ENCODE results near the gene ZNF592. TPM values are rescaled to one million over a fixed set of nuclear protein-coding genes. Genes with fewer than 3 reads are reported as not detected.
"Not testable (repeated sequence)": the region's sequence is repeated elsewhere in the genome, so short reads cannot be mapped to it uniquely, and the experiment has no call there.

Gene ZNF592
- polyA plus RNA-seq, 1 donor: 24.3 TPM

GRCh38 chr15:84747416-84748273 lies 747 bp upstream of the ZNF592 start:
- peaks cover 22% of the 10 kb centered on the region for H3K4me1 ChIP-seq (ENCODE audit: control insufficient read depth, insufficient read depth, low read length)
- no peaks in the 10 kb centered on the region for H3K27me3 ChIP-seq (ENCODE audit: control insufficient read depth, insufficient read depth, low read length)
- no peaks in the 10 kb centered on the region for H3K36me3 ChIP-seq (ENCODE audit: control insufficient read depth, insufficient read depth, low read length)
- peak overlapping the region; percentile 83 for H3K4me3 ChIP-seq (ENCODE audit: low read length)
- peak; percentile 73 to 91 for DNase-seq
- no CpG with 5 or more reads among the region's 46 CpGs for whole genome bisulfite sequencing (ENCODE audit: insufficient coverage, low lambda C conversion rate)
- no peaks in the 10 kb centered on the region for H3K9me3 ChIP-seq (ENCODE audit: control insufficient read depth, low read depth, low read length)
- peak overlapping the region; percentile 100 for H3K27ac ChIP-seq (ENCODE audit: low read length)

DNA sequence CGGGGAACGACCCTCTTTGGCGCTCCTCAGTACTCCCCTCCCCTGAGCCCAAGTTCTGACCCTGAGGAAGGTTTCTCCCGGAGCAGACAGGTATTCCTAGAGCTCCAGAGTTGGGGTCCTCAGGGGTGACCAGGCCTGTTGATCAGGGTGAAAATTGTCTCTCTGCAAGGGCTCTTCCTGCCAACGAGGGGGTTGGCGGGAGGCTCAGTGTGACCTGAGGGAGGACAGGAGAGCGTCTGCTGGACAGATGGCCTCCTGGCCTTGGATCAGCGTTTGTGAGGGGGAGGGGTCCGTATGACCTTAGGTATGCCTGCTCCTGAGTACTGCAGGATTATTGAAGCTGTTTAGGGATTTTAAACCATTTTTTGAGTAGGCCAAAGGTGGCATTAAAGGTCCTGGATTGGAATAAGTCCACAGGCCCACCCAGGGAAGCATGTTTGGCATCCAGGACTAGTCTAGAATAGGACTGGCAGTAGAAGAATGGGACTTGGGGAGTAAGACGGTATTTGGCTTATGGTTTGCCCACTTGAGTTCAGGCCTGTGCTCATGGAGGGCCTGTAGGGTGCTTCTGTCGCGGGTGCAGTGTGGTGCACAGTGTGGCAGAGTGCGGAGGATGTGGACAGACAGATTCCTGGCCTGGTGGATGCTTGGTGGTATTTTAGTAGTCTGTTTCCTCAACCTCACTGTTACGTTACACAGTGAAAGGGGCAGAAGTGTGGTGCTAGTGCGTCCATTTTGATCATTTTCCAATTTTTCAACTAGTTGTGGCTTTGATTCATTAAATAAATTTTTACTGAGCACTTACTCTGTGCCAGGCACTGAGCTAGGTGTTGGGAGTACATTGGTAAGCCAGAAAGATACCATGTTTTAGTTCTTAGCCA lies 959 bp downstream of the ZNF592 start:
- Histone ChIP-seq H3K27me3 (ENCODE audit: control insufficient read depth, insufficient read depth, low read length) (no peaks in the 10 kb centered on the region), H3K4me3 (ENCODE audit: low read length) (peak overlapping the region; percentile 91), H3K4me1 (ENCODE audit: control insufficient read depth, insufficient read depth, low read length) (peaks cover 36% of the 10 kb centered on the region), H3K36me3 (ENCODE audit: control insufficient read depth, insufficient read depth, low read length) (no peaks in the 10 kb centered on the region), H3K27ac (ENCODE audit: low read length) (peak overlapping the region; percentile 87), H3K9me3 (ENCODE audit: control insufficient read depth, low read depth, low read length) (no peaks in the 10 kb centered on the region)
- WGBS (ENCODE audit: insufficient coverage, low lambda C conversion rate): no CpG with 5 or more reads among the region's 15 CpGs
- DNase-seq: peak in 1 of 2 donors; percentile 60

- Histone ChIP-seq H3K27me3 (ENCODE audit: control insufficient read depth, insufficient read depth, low read length) (no peaks in the 10 kb centered on the region), H3K4me3 (ENCODE audit: low read length) (peak overlapping the region; percentile 0), H3K9me3 (ENCODE audit: control insufficient read depth, low read depth, low read length) (no peaks in the 10 kb centered on the region), H3K4me1 (ENCODE audit: control insufficient read depth, insufficient read depth, low read length) (peaks cover 44% of the 10 kb centered on the region), H3K36me3 (ENCODE audit: control insufficient read depth, insufficient read depth, low read length) (no peaks in the 10 kb centered on the region), H3K27ac (ENCODE audit: low read length) (peak overlapping the region; percentile 14)
- DNase-seq: peak in 1 of 2 donors; percentile 51
- 13% methylated on average over 2 of the region's 2 CpGs for WGBS (ENCODE audit: insufficient coverage, low lambda C conversion rate)
These were observed 2.2 kb downstream of the ZNF592 start for GRCh38 chr15:84750583-84751092.

- H3K4me1 ChIP-seq (ENCODE audit: control insufficient read depth, insufficient read depth, low read length): peaks cover 45% of the 10 kb centered on the region
- H3K36me3 ChIP-seq (ENCODE audit: control insufficient read depth, insufficient read depth, low read length); DNase-seq; H3K27ac ChIP-seq (ENCODE audit: low read length); H3K9me3 ChIP-seq (ENCODE audit: control insufficient read depth, low read depth, low read length); H3K27me3 ChIP-seq (ENCODE audit: control insufficient read depth, insufficient read depth, low read length); H3K4me3 ChIP-seq (ENCODE audit: low read length): not testable (repeated sequence)
- no CpG with 5 or more reads among the region's 6 CpGs for WGBS (ENCODE audit: insufficient coverage, low lambda C conversion rate)
These were observed 3.3 kb downstream of the ZNF592 start for GRCh38 chr15:84751721-84752120.

GRCh38 chr15:84752195-84752594 lies 3.8 kb downstream of the ZNF592 start:
- no CpG with 5 or more reads among the region's 1 CpG for WGBS (ENCODE audit: insufficient coverage, low lambda C conversion rate)
- Histone ChIP-seq H3K27me3 (ENCODE audit: control insufficient read depth, insufficient read depth, low read length) (no peaks in the 10 kb centered on the region), H3K9me3 (ENCODE audit: control insufficient read depth, low read depth, low read length) (no peaks in the 10 kb centered on the region), H3K4me1 (ENCODE audit: control insufficient read depth, insufficient read depth, low read length) (peaks cover 45% of the 10 kb centered on the region), H3K4me3 (ENCODE audit: low read length) (no peak overlapping the region), H3K36me3 (ENCODE audit: control insufficient read depth, insufficient read depth, low read length) (no peaks in the 10 kb centered on the region), H3K27ac (ENCODE audit: low read length) (no peak overlapping the region)
- DNase-seq: no peak

GRCh38 chr15:84752700-84753099 lies 4.3 kb downstream of the ZNF592 start:
- H3K4me1 ChIP-seq (ENCODE audit: control insufficient read depth, insufficient read depth, low read length): peaks cover 45% of the 10 kb centered on the region
- H3K9me3 ChIP-seq (ENCODE audit: control insufficient read depth, low read depth, low read length): no peaks in the 10 kb centered on the region
- no peaks in the 10 kb centered on the region for H3K36me3 ChIP-seq (ENCODE audit: control insufficient read depth, insufficient read depth, low read length)
- no peak overlapping the region for H3K27ac ChIP-seq (ENCODE audit: low read length)
- WGBS (ENCODE audit: insufficient coverage, low lambda C conversion rate): 60% methylated on average over 1 of the region's 3 CpGs
- DNase-seq: no peak
- H3K27me3 ChIP-seq (ENCODE audit: control insufficient read depth, insufficient read depth, low read length): no peaks in the 10 kb centered on the region
- H3K4me3 ChIP-seq (ENCODE audit: low read length): no peak overlapping the region

DNA sequence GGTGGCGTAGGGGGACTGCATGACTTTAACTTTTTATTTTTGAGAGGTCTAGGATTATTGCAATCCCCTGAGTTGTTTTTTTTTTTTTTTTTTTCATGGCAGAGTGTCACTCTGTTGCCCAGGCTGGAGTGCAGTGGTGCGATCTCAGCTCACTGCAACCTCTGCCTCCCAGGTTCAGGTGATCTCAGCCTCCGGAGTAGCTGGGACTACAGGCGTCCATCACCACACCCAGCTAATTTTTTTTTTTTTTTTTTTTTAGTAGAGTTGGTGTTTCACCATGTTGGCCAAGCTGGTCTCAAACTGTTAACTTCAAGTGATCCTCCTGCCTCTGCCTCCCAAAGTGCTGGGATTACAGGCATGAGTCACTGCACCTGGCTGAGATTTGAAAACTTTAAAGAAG lies 6.5 kb downstream of the ZNF592 start:
- H3K36me3 ChIP-seq (ENCODE audit: control insufficient read depth, insufficient read depth, low read length); H3K9me3 ChIP-seq (ENCODE audit: control insufficient read depth, low read depth, low read length); DNase-seq; H3K4me3 ChIP-seq (ENCODE audit: low read length); H3K27ac ChIP-seq (ENCODE audit: low read length); H3K27me3 ChIP-seq (ENCODE audit: control insufficient read depth, insufficient read depth, low read length): not testable (repeated sequence)
- peaks cover 56% of the 10 kb centered on the region for H3K4me1 ChIP-seq (ENCODE audit: control insufficient read depth, insufficient read depth, low read length)
- WGBS (ENCODE audit: insufficient coverage, low lambda C conversion rate): no CpG with 5 or more reads among the region's 4 CpGs

DNA sequence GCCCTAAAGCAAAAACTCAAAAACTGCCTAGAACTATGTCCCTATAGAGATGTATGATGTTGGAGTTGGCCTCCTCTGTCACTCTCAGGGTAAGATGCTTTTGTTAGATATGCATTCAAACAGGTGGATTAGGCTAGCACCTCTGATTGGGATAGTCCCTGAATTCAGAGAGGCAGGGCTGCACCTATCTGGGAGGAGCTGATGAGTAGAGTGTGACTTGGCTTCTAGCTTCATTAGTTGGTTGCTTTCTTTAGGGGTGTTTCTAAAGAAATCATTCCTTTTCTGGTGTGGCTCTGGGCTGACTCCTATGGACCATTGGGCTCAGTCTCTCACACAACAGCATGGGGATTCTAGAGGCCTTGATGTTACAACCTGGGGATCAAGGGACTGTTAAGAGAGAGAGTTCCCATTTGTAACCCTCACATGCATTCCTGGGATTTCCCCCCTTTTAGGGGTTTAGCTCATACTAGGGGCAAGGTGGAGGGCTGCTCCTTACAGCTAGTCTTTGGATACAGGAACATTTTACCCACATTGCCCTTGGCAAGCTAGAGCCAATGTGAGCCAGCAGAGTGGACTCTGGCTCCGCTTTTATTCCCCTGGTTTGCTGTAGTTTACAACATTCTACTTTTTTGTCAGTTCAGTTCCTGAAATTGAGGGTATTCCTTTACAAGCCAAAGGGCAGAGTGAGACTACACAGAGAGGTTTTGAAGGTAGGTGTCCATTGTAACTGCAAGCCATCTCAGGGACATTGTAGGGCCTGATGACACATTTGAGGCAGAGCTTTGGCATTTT lies 7.5 kb downstream of the ZNF592 start:
- 20% methylated on average over 1 of the region's 1 CpG for WGBS (ENCODE audit: insufficient coverage, low lambda C conversion rate)
- H3K4me3 ChIP-seq (ENCODE audit: low read length): no peak overlapping the region
- H3K4me1 ChIP-seq (ENCODE audit: control insufficient read depth, insufficient read depth, low read length): peaks cover 51% of the 10 kb centered on the region
- peak; percentile 19 to 52 for DNase-seq
- peak overlapping the region; percentile 30 for H3K27ac ChIP-seq (ENCODE audit: low read length)
- no peaks in the 10 kb centered on the region for H3K9me3 ChIP-seq (ENCODE audit: control insufficient read depth, low read depth, low read length)
- H3K27me3 ChIP-seq (ENCODE audit: control insufficient read depth, insufficient read depth, low read length): no peaks in the 10 kb centered on the region
- no peaks in the 10 kb centered on the region for H3K36me3 ChIP-seq (ENCODE audit: control insufficient read depth, insufficient read depth, low read length)

- Histone ChIP-seq H3K4me1 (ENCODE audit: control insufficient read depth, insufficient read depth, low read length) (peaks cover 47% of the 10 kb centered on the region), H3K9me3 (ENCODE audit: control insufficient read depth, low read depth, low read length) (no peaks in the 10 kb centered on the region), H3K27ac (ENCODE audit: low read length) (no peak overlapping the region), H3K4me3 (ENCODE audit: low read length) (no peak overlapping the region), H3K27me3 (ENCODE audit: control insufficient read depth, insufficient read depth, low read length) (no peaks in the 10 kb centered on the region), H3K36me3 (ENCODE audit: control insufficient read depth, insufficient read depth, low read length) (no peaks in the 10 kb centered on the region)
- DNase-seq: peak; percentile 22 to 58
- WGBS (ENCODE audit: insufficient coverage, low lambda C conversion rate): no CpG with 5 or more reads among the region's 1 CpG
These were observed 10.6 kb downstream of the ZNF592 start for GRCh38 chr15:84759018-84759417.

DNA sequence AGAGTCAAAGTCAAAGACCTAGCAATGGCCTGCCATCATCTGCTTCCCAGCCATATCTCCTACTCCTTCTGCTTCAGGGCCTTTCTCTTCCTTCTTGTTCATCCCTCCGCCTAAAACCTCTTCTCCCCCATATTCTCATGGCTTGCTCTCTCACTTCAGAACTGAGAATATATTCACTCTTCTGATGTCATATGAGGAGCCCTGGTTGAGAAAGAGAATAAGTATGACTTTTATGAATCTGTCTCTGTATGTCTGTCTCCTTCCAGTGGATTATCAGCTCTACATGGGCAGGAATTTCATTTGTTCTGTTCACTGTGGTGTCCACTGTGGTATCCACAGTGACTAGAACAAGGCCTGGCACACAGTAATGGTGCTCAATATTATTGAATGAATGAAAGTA lies 11.8 kb downstream of the ZNF592 start:
- WGBS (ENCODE audit: insufficient coverage, low lambda C conversion rate): 100% methylated on average over 1 of the region's 1 CpG
- no peak overlapping the region for H3K27ac ChIP-seq (ENCODE audit: low read length)
- no peaks in the 10 kb centered on the region for H3K9me3 ChIP-seq (ENCODE audit: control insufficient read depth, low read depth, low read length)
- no peak for DNase-seq
- H3K4me1 ChIP-seq (ENCODE audit: control insufficient read depth, insufficient read depth, low read length): peaks cover 44% of the 10 kb centered on the region
- H3K4me3 ChIP-seq (ENCODE audit: low read length): no peak overlapping the region
- no peaks in the 10 kb centered on the region for H3K27me3 ChIP-seq (ENCODE audit: control insufficient read depth, insufficient read depth, low read length)
- no peaks in the 10 kb centered on the region for H3K36me3 ChIP-seq (ENCODE audit: control insufficient read depth, insufficient read depth, low read length)
